Activated CD8-positive, alpha-beta memory T cell treated with anti-CD3 and anti-CD28 coated beads, Interleukin-2, amount 50 U/mL, for 4 hours (primary cell): ENCODE data around the gene IL3RA.
"Not testable (repeated sequence)": the region's sequence is repeated elsewhere in the genome, so short reads cannot be mapped to it uniquely, and the experiment has no call there.

Experiments used
- DNase-seq: peaks from one replicate; pipeline ENCODE4 v3.0.0-alpha.2; 2020

The IL3RA gene

GRCh38 chrX:1336331-1336943 lies at the start of gene IL3RA:
IL3RA (plus strand) TSS chrX:1336785; CDS start chrX:1341766, 4,981 bp downstream.
- no peak for DNase-seq

- no peak for DNase-seq
Measured at GRCh38 chrX:1289535-1289934, 47.0 kb upstream of the IL3RA start.

- DNase-seq = no peak
Measured at GRCh38 chrX:1291110-1291740, 45.4 kb upstream of the IL3RA start.

GRCh38 chrX:1292575-1293290 lies 43.9 kb upstream of the IL3RA start:
- DNase-seq = no peak

GRCh38 chrX:1294301-1295067 lies 42.1 kb upstream of the IL3RA start:
- DNase-seq = no peak

- no peak for DNase-seq
Measured at GRCh38 chrX:1295550-1295949, 41.0 kb upstream of the IL3RA start.

GRCh38 chrX:1297591-1297990 lies 39.0 kb upstream of the IL3RA start:
- not testable (repeated sequence) for DNase-seq

- no peak for DNase-seq
Measured at GRCh38 chrX:1300449-1300848, 36.1 kb upstream of the IL3RA start.

- DNase-seq = no peak
Measured at GRCh38 chrX:1305411-1305810, 31.2 kb upstream of the IL3RA start.

- no peak for DNase-seq
Measured at GRCh38 chrX:1306909-1307625, 29.5 kb upstream of the IL3RA start.

GRCh38 chrX:1307626-1308340 lies 28.8 kb upstream of the IL3RA start:
- no peak for DNase-seq

GRCh38 chrX:1308476-1308875 lies 28.1 kb upstream of the IL3RA start:
- no peak for DNase-seq

- not testable (repeated sequence) for DNase-seq
Measured at GRCh38 chrX:1308917-1309316, 27.7 kb upstream of the IL3RA start.

GRCh38 chrX:1313788-1314187 lies 22.8 kb upstream of the IL3RA start:
- no peak for DNase-seq

GRCh38 chrX:1316527-1316926 lies 20.1 kb upstream of the IL3RA start:
- peak; percentile 18 for DNase-seq

GRCh38 chrX:1321674-1322073 lies 14.9 kb upstream of the IL3RA start:
- DNase-seq = no peak

- no peak for DNase-seq
Measured at GRCh38 chrX:1322393-1322792, 14.2 kb upstream of the IL3RA start.

- DNase-seq = peak; percentile 38
Measured at GRCh38 chrX:1323315-1323714, 13.3 kb upstream of the IL3RA start.

GRCh38 chrX:1325515-1326116 lies 11.0 kb upstream of the IL3RA start:
- no peak for DNase-seq

- no peak for DNase-seq
Measured at GRCh38 chrX:1327651-1328304, 8.8 kb upstream of the IL3RA start.

- DNase-seq = no peak
Measured at GRCh38 chrX:1330605-1331004, 6.0 kb upstream of the IL3RA start.
